Activated CD8-positive, alpha-beta T cell treated with anti-CD3 and anti-CD28 coated beads for 36 hours (primary cell): ENCODE data around the gene THRA. TPM values are rescaled to one million over a fixed set of nuclear protein-coding genes. Genes with fewer than 3 reads are reported as not detected.

Experiments used
- ATAC-seq: fragments of 200-7000 bp; cut with Tn5 transposase; one replicate; pipeline ENCODE4 v1.10.0; 2021; ENCODE audit warnings: mild to moderate bottlenecking, moderate library complexity
- CTCF ChIA-PET: fragments of 350-600 bp; sonication (Branson Sonifier 250); formaldehyde crosslinking; loops from one replicate; lab custom pipeline; 2021; ENCODE audit warnings: antibody characterized with exemption; lab: Charles Lee
- POLR2A ChIA-PET: fragments of 350-600 bp; sonication (Branson Sonifier 250); formaldehyde crosslinking; loops from one replicate; lab custom pipeline; 2021; ENCODE audit warnings: antibody characterized with exemption; lab: Charles Lee
- DNase-seq: peaks from one replicate; pipeline ENCODE4 v3.0.0-alpha.2; 2020
- H3K27ac Mint-ChIP-seq: one replicate; pipeline ENCODE4 v1.8.0; 2021; ENCODE audit warnings: mild to moderate bottlenecking, mixed read lengths
- H3K27me3 Mint-ChIP-seq: one replicate; pipeline ENCODE4 v1.8.0; 2021; ENCODE audit warnings: mixed read lengths
- H3K36me3 Mint-ChIP-seq: one replicate; pipeline ENCODE4 v1.8.0; 2021; ENCODE audit warnings: low read depth, mixed read lengths
- H3K4me1 Mint-ChIP-seq: one replicate; pipeline ENCODE4 v1.8.0; 2021; ENCODE audit warnings: low read depth, mixed read lengths
- H3K4me3 Mint-ChIP-seq: one replicate; pipeline ENCODE4 v1.8.0; 2021; ENCODE audit warnings: mild to moderate bottlenecking, moderate library complexity, mixed read lengths
- H3K9me3 Mint-ChIP-seq: one replicate; pipeline ENCODE4 v1.8.0; 2021; ENCODE audit warnings: mixed read lengths
- CTCF ChIP-seq: fragments of 200-600 bp; IDR thresholded peaks from one replicate; pipeline ENCODE4 v1.8.0; 2022; ENCODE audit warnings: antibody characterized with exemption, mild to moderate bottlenecking
- intact Hi-C: fragments of 100-400 bp; cut with micrococcal nuclease; formaldehyde crosslinking; loops from one replicate; pipeline ENCODE4 v1.10.0; 2022
- total RNA-seq, 2 experiments: library from RNA; stranded (reverse); gene quantifications; one replicate each; pipeline ENCODE4 v1.2.3, GENCODE V29; 2021

The THRA gene
- total RNA-seq, 2 experiments from 2014 or later, result 11.1 to 13.8 TPM

- H3K9me3 Mint-ChIP-seq, result no peaks in the 10 kb centered on the region
- TF ChIP-seq CTCF, result no peak
- H3K36me3 Mint-ChIP-seq, result no peaks in the 10 kb centered on the region
- intact Hi-C loops, result loop anchor here (5.0 kb wide), 1 partner anchor 51 kb away; no protein-coding TSS in a partner anchor
- CTCF ChIA-PET, result interaction anchor here (0.8 to 12.5 kb wide), 6 partner anchors 10 to 107 kb away, joined by 3 to 168 read pairs (median 8); no protein-coding TSS in a partner anchor
- POLR2A ChIA-PET, result interaction anchor here (1.2 to 1.8 kb wide), 3 partner anchors 8 to 37 kb away, joined by 3 to 7 read pairs (median 3); no protein-coding TSS in a partner anchor
- peak overlapping the region; percentile 79 for H3K4me3 Mint-ChIP-seq
- H3K27ac Mint-ChIP-seq, result no peak overlapping the region
- ATAC-seq, result no peak
- no peak for DNase-seq
- peaks cover 2% of the 10 kb centered on the region for H3K27me3 Mint-ChIP-seq
- H3K4me1 Mint-ChIP-seq, result peaks cover 31% of the 10 kb centered on the region
These were observed 1.7 kb upstream of the THRA start for GRCh38 chr17:40060887-40061608.

DNA sequence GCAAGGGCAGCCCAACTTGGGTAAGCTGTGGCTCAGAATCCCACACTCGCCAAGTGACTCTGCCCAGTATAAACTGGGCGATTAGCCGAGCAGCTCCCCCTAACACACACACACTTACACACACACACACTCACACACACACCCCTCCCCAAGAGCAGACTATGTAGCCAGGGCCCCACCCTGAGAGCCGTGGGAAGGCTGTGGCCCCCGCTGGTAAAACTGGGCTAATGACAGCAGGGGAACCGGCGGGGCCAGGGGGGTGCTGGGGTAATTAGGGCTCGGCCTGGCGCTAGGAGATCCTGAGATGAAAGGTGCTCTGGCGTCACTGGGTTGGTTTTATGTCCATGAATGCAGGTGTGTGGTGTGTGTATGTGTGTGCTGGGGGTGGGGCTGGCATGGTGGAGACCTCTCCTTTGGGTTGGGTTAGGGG, 1.1 kb upstream of the THRA start:
- Mint-ChIP-seq H3K27me3 (peaks cover 2% of the 10 kb centered on the region), H3K36me3 (no peaks in the 10 kb centered on the region), H3K27ac (peak overlapping the region; percentile 80), H3K4me1 (peaks cover 34% of the 10 kb centered on the region), H3K9me3 (no peaks in the 10 kb centered on the region), H3K4me3 (peak overlapping the region; percentile 79)
- CTCF ChIA-PET, result interaction anchor here (0.6 to 12.5 kb wide), 5 partner anchors 8 to 51 kb away, joined by 3 to 168 read pairs (median 12); no protein-coding TSS in a partner anchor
- POLR2A ChIA-PET, result interaction anchor here (1.2 to 1.3 kb wide), 3 partner anchors 8 to 36 kb away, joined by 3 to 4 read pairs (median 3); partner anchors contain the start of gene MED24
- DNase-seq, result no peak
- TF ChIP-seq CTCF, result no peak
- intact Hi-C loops, result loop anchor here (5.0 kb wide), 1 partner anchor 51 kb away; no protein-coding TSS in a partner anchor
- ATAC-seq, result no peak

DNA sequence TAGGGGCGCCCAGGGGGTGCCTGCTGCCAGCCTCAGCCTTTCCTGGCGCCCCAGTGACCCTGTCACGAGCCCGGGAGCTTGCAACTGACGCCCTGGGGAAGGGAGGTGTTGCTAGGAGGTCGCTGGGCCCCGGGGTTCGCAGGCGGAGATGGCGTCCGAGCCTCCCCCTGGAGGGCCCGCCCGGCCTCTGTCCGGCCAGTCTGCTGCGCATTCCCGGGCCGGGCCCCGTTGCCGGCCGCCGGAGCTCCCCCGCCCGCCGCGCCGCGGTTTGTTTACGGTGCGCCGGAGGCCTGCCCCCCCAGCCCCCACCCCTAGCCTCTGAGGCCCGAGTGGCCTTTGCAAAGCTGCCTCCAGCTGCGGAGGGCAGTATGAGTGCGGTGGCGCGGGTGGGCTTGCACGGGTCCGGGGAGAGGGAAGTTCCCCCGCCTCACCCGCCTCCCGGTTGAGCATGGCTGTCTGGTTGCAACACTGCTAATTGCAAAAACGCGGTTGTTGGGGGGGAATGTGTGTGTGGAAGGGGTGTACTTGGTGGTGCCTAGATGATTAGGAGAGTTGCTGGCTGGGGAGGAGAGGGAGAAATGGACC, 514 bp downstream of the THRA start:
- ChIA-PET CTCF (interaction anchor here (0.7 to 12.5 kb wide), 4 partner anchors 9 to 35 kb away, joined by 4 to 168 read pairs (median 12); partner anchors contain the start of gene MED24), POLR2A (interaction anchor here (0.6 to 1.4 kb wide), 7 partner anchors 10 to 70 kb away, joined by 3 to 7 read pairs (median 3); no protein-coding TSS in a partner anchor)
- peak overlapping the region; percentile 89 for H3K4me3 Mint-ChIP-seq
- ATAC-seq (peak; percentile 23), DNase-seq (peak; percentile 38)
- no peaks in the 10 kb centered on the region for H3K9me3 Mint-ChIP-seq
- H3K27me3 Mint-ChIP-seq, result no peaks in the 10 kb centered on the region
- H3K4me1 Mint-ChIP-seq, result peaks cover 50% of the 10 kb centered on the region
- H3K27ac Mint-ChIP-seq, result peak overlapping the region; percentile 84
- TF ChIP-seq CTCF, result no peak
- H3K36me3 Mint-ChIP-seq, result no peaks in the 10 kb centered on the region
- intact Hi-C loops, result loop anchor here (5.0 kb wide), 1 partner anchor 49 kb away; no protein-coding TSS in a partner anchor

DNA sequence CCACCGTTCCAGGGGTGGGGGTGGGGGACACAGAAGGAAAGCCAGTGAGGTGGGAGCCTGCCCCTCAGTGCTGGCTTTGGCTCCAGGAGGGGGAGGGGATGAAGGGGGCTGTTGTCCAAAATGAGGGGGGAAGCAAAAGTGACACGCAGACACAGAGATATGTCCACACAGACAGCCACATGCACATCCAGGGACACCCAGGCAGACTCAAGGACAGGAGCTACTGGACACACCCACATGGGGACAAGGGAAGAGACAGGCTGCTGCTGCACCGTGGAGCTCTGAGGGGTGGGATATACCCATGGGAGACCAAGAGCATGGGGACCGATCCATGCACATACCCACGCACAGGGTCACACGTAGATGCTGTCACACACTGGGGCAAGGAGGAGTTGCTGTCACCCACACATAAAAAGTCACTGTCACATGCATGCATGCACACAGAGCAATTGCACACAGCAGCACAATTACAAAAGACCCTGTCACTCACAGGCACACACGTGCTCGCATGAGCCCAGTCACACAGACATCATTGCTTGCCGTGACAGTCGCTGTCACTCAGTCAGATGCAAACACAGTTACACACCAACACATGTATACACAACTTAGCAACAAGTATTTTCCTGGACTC, 1.3 kb downstream of the THRA start:
- intact Hi-C loops, result loop anchor here (5.0 kb wide), 1 partner anchor 48 kb away; no protein-coding TSS in a partner anchor
- Mint-ChIP-seq H3K36me3 (no peaks in the 10 kb centered on the region), H3K27ac (peak overlapping the region; percentile 84), H3K9me3 (no peaks in the 10 kb centered on the region), H3K4me1 (peaks cover 57% of the 10 kb centered on the region), H3K4me3 (peak overlapping the region; percentile 89), H3K27me3 (no peaks in the 10 kb centered on the region)
- ATAC-seq, result peak; percentile 22
- TF ChIP-seq CTCF, result no peak
- ChIA-PET CTCF (interaction anchor here (1.0 to 12.5 kb wide), 5 partner anchors 11 to 50 kb away, joined by 4 to 168 read pairs (median 25); no protein-coding TSS in a partner anchor), POLR2A (interaction anchor here (0.6 to 2.0 kb wide), 10 partner anchors 9 to 60 kb away, joined by 3 to 7 read pairs (median 4); partner anchors contain the start of gene NR1D1)
- DNase-seq, result peak; percentile 47
